GM18951 (cell line): ENCODE measurements around the gene LDLRAP1.
"Not testable (repeated sequence)": the region's sequence is repeated elsewhere in the genome, so short reads cannot be mapped to it uniquely, and the experiment has no call there.

Experiments
- POLR2A ChIP-seq: IDR thresholded peaks from 4 replicates; pipeline ENCODE4 v1.6.1; 2011; ENCODE audit warnings: mild to moderate bottlenecking; ENCODE audit not compliant: insufficient read length, insufficient read depth; ENCODE audit errors: extremely low read depth
- in situ Hi-C: fragments of 300-500 bp; cut with MboI; formaldehyde crosslinking; loops from one replicate; pipeline ENCODE4 v1.12.0; 2022; ENCODE audit warnings: low sequenced_read_pairs, mixed read lengths, inconsistent platforms; ENCODE audit not compliant: unreplicated experiment

The LDLRAP1 gene

GRCh38 chr1:25594971-25595370 lies 51.6 kb downstream of the LDLRAP1 start:
- TF ChIP-seq POLR2A, result no peak
- in situ Hi-C loops, result no loop called here

GRCh38 chr1:25596641-25597040 lies 53.2 kb downstream of the LDLRAP1 start:
- in situ Hi-C loops, result not testable (repeated sequence)

- in situ Hi-C loops, result no loop called here
- TF ChIP-seq POLR2A, result no peak
These were observed 55.5 kb downstream of the LDLRAP1 start for GRCh38 chr1:25598879-25599278.

GRCh38 chr1:25599969-25600610 lies 56.7 kb downstream of the LDLRAP1 start:
- no peak for TF ChIP-seq POLR2A
- in situ Hi-C loops, result no loop called here

- in situ Hi-C loops, result not testable (repeated sequence)
These were observed 57.7 kb downstream of the LDLRAP1 start for GRCh38 chr1:25600971-25601699.

GRCh38 chr1:25603779-25604538 lies 60.6 kb downstream of the LDLRAP1 start:
- in situ Hi-C loops, result not testable (repeated sequence)

- in situ Hi-C loops, result no loop called here
- TF ChIP-seq POLR2A, result no peak
These were observed 63.7 kb downstream of the LDLRAP1 start for GRCh38 chr1:25607123-25607522.

- in situ Hi-C loops, result no loop called here
- no peak for TF ChIP-seq POLR2A
These were observed 65.2 kb downstream of the LDLRAP1 start for GRCh38 chr1:25608488-25609178.

- in situ Hi-C loops, result no loop called here
- TF ChIP-seq POLR2A, result no peak
These were observed 66.5 kb downstream of the LDLRAP1 start for GRCh38 chr1:25609921-25610320.

- no peak for TF ChIP-seq POLR2A
- in situ Hi-C loops, result no loop called here
These were observed 67.6 kb downstream of the LDLRAP1 start for GRCh38 chr1:25610822-25611630.

- in situ Hi-C loops, result no loop called here
- TF ChIP-seq POLR2A, result no peak
These were observed 68.4 kb downstream of the LDLRAP1 start for GRCh38 chr1:25611843-25612242.

- in situ Hi-C loops, result no loop called here
- TF ChIP-seq POLR2A, result no peak
These were observed 69.0 kb downstream of the LDLRAP1 start for GRCh38 chr1:25612421-25612820.

- no peak for TF ChIP-seq POLR2A
- in situ Hi-C loops, result no loop called here
These were observed 69.7 kb downstream of the LDLRAP1 start for GRCh38 chr1:25613091-25613490.
